ENCODE results near the gene UROC1.

GRCh38 chr3:126558336-126559071 is 40.9 kb upstream of the UROC1 start, which contains the start of gene C3orf22:
- TF ChIP-seq POLR2A (IDR thresholded peaks at IDR 0.05; ENCODE audit: low read depth, low read length), result no peak
- TF ChIP-seq SPI1 (IDR thresholded peaks at IDR 0.05; ENCODE audit: low read depth, low read length), result no peak

Data from GM12891 (cell line).